Kidney (tissue), 14 donors: ENCODE results near the gene ESRP2. TPM values are rescaled to one million over a fixed set of nuclear protein-coding genes. Genes with fewer than 3 reads are reported as not detected.
A peak's percentile ranks its signal among the peaks of the same experiment; 100 is the strongest.

Experiments
- DNase-seq, 5 donors: peaks; one replicate each; pipeline ENCODE4 v3.0.0-alpha.2; 2013 to 2020
- FAIRE-seq: peaks from 2 replicates; lab custom pipeline; 2012; peaks lifted over from hg19 to GRCh38; lab: Jason Lieb, UNC
- H3K27ac ChIP-seq, 2 donors: one replicate each; pipeline ENCODE4 v1.7.0; 2013; ENCODE audit warnings: low read depth in 2 of 2, low read length in 2 of 2, inconsistent platforms in 1 of 2
- H3K27me3 ChIP-seq: one replicate; pipeline ENCODE4 v1.7.1; 2013; ENCODE audit warnings: low read length, inconsistent platforms; ENCODE audit not compliant: control insufficient read depth, insufficient read depth
- H3K36me3 ChIP-seq, 3 donors: one replicate each; pipeline versions ENCODE4 v1.7.0 to v1.7.1; 2013; ENCODE audit warnings: low read length in 3 of 3, control low read depth in 1 of 3, inconsistent platforms in 1 of 3; ENCODE audit not compliant: insufficient read depth in 3 of 3, control insufficient read depth in 2 of 3
- H3K4me1 ChIP-seq, 3 donors: one replicate each; pipeline versions ENCODE4 v1.7.0 to v1.7.1; 2013; ENCODE audit warnings: low read length in 3 of 3, inconsistent platforms in 1 of 3, low read depth in 1 of 3; ENCODE audit not compliant: control insufficient read depth in 2 of 3, insufficient read depth in 2 of 3
- H3K4me3 ChIP-seq, 3 donors: one replicate each; pipeline versions ENCODE4 v1.7.0 to v1.8.1; 2013; ENCODE audit warnings: low read length in 3 of 3, control low read depth in 1 of 3, inconsistent platforms in 1 of 3
- H3K9ac ChIP-seq, 3 donors: one replicate each; pipeline versions ENCODE4 v1.7.0 to v1.7.1; 2013; ENCODE audit warnings: low read length in 3 of 3, control low read depth in 1 of 3, inconsistent platforms in 1 of 3
- H3K9me3 ChIP-seq, 3 donors: one replicate each; pipeline versions ENCODE4 v1.7.0 to v1.7.1; 2013; ENCODE audit warnings: low read length in 3 of 3, control low read depth in 1 of 3, inconsistent platforms in 1 of 3; ENCODE audit not compliant: control insufficient read depth in 2 of 3, insufficient read depth in 1 of 3
- CTCF ChIP-seq: IDR thresholded peaks from 3 replicates; pipeline ENCODE4 v1.5.1; 2012; ENCODE audit warnings: mild to moderate bottlenecking, moderate library complexity, borderline replicate concordance; ENCODE audit not compliant: insufficient read depth; ENCODE audit errors: extremely low read depth
- intact Hi-C: fragments of 100-400 bp; cut with DNase I; formaldehyde crosslinking; loops from one replicate; pipeline ENCODE4 v1.11.1; 2022
- polyA plus RNA-seq: library from polyadenylated mRNA; stranded (reverse); fragments of 350-450 nt; fragmentation: Illumina TruSeq; extraction: RNeasy Lipid Tissue Mini Kit (QIAGEN cat#74804); gene quantifications from one replicate; pipeline ENCODE4 v1.2.3, GENCODE V29; 2014; ENCODE audit warnings: low read depth, low replicate concordance; ENCODE audit not compliant: insufficient read depth
- total RNA-seq: library from RNA; stranded (reverse); fragmentation: NEBNext Ultra II Directional; extraction: Animal tissue kit (Norgen Biotek cat#: 25700); gene quantifications from one replicate; pipeline ENCODE4 v1.2.1, GENCODE V29; 2021
- donor health status: control.
- donor health status: control.
- donor health status: control.
- donor health status: control.
- donor health status: control.
- donor health status: DM: yes; HTN: yes; CAD: no.
- donor health status: Normal renal cell carcinoma (clear cell type).

Gene ESRP2
- total and polyA plus RNA-seq, 2 donors from 2014 or later: 19.1 to 32.9 TPM

GRCh38 chr16:68235108-68235886 is 630 bp downstream of the ESRP2 start:
- peak overlapping the region; percentile 93 to 94 for H3K27ac ChIP-seq
- intact Hi-C loops: no loop called here
- peak; percentile 47 to 86 (median 62) for DNase-seq

GRCh38 chr16:68234188-68235107 is 1.5 kb downstream of the ESRP2 start:
- Histone ChIP-seq H3K9ac (peak overlapping the region in 2 of 3 donors; percentile 67 to 76), H3K36me3 (peaks cover 0 to 31% (median 18%) of the 10 kb centered on the region in 3 donors), H3K4me1 (peaks cover 6 to 21% (median 17%) of the 10 kb centered on the region in 3 donors), H3K9me3 (no peaks in the 10 kb centered on the region), H3K4me3 (peak overlapping the region; percentile 33 to 81 (median 40)), H3K27me3 (peaks cover 3% of the 10 kb centered on the region), H3K27ac (peak overlapping the region; percentile 93 to 94)
- intact Hi-C loops: no loop called here
- FAIRE-seq (no peak), DNase-seq (peak; percentile 81 to 97 (median 88))
- no peak for TF ChIP-seq CTCF

More at GRCh38 chr16:68235108-68235886, 630 bp downstream of the ESRP2 start:
- Histone ChIP-seq H3K27me3 (peaks cover 3% of the 10 kb centered on the region), H3K9me3 (no peaks in the 10 kb centered on the region), H3K4me1 (peaks cover 6 to 21% (median 17%) of the 10 kb centered on the region in 3 donors), H3K4me3 (peak overlapping the region; percentile 24 to 81 (median 33)), H3K9ac (peak overlapping the region in 2 of 3 donors; percentile 67 to 76), H3K36me3 (peaks cover 0 to 23% (median 15%) of the 10 kb centered on the region in 3 donors)
- FAIRE-seq: no peak
- TF ChIP-seq CTCF: no peak

- Histone ChIP-seq H3K27me3 (peaks cover 3% of the 10 kb centered on the region), H3K36me3 (peaks cover 0 to 31% (median 18%) of the 10 kb centered on the region in 3 donors), H3K9ac (peak overlapping the region in 1 of 3 donors; percentile 15), H3K4me1 (peaks cover 6 to 23% (median 21%) of the 10 kb centered on the region in 3 donors), H3K9me3 (no peaks in the 10 kb centered on the region), H3K27ac (peak overlapping the region; percentile 70 to 94), H3K4me3 (peak overlapping the region in 2 of 3 donors; percentile 40 to 81)
- TF ChIP-seq CTCF: no peak
- no peak for DNase-seq
- FAIRE-seq: no peak
- intact Hi-C loops: no loop called here
Measured at GRCh38 chr16:68233835-68234187, 2.1 kb downstream of the ESRP2 start.
